Suprapubic skin (tissue), 4 donors: ENCODE results near the gene PIK3CB. TPM values are rescaled to one million over a fixed set of nuclear protein-coding genes. Genes with fewer than 3 reads are reported as not detected.

Experiments used
- DNase-seq, 2 donors: peaks; one replicate each; pipeline ENCODE4 v3.0.0-alpha.2; 2019; ENCODE audit warnings: low spot score in 2 of 2
- H3K27ac ChIP-seq: fragments of 200-600 bp; sonication (generic); one replicate; pipeline ENCODE4 v1.5.1; 2019
- H3K27me3 ChIP-seq: fragments of 200-600 bp; sonication (generic); one replicate; pipeline ENCODE4 v1.5.1; 2019
- H3K36me3 ChIP-seq: fragments of 200-600 bp; sonication (generic); one replicate; pipeline ENCODE4 v1.5.1; 2019
- H3K4me1 ChIP-seq: fragments of 200-600 bp; sonication (generic); one replicate; pipeline ENCODE4 v1.5.1; 2019
- H3K4me3 ChIP-seq: fragments of 200-600 bp; sonication (generic); one replicate; pipeline ENCODE4 v1.5.1; 2019; ENCODE audit warnings: mild to moderate bottlenecking
- H3K9me3 ChIP-seq: fragments of 200-600 bp; sonication (generic); one replicate; pipeline ENCODE4 v1.5.1; 2019
- CTCF ChIP-seq, 2 donors: fragments of 200-600 bp in 1 of 2; fragments of 450-650 bp in 1 of 2; sonication (generic) in 1 of 2; IDR thresholded peaks; one replicate each; pipeline ENCODE4 v1.5.1; 2016 to 2019; ENCODE audit warnings: antibody characterized with exemption in 2 of 2, mild to moderate bottlenecking in 1 of 2, moderate library complexity in 1 of 2
- EP300 ChIP-seq: sonication (generic); formaldehyde crosslinking; IDR thresholded peaks from one replicate; pipeline ENCODE4 v1.6.1; 2017; ENCODE audit warnings: antibody characterized with exemption
- POLR2A ChIP-seq, 2 donors: fragments of 450-650 bp; IDR thresholded peaks; one replicate each; pipeline ENCODE4 v1.6.1; 2017; ENCODE audit warnings: antibody characterized with exemption in 2 of 2, mild to moderate bottlenecking in 2 of 2, moderate library complexity in 2 of 2
- POLR2AphosphoS5 ChIP-seq, 3 donors: sonication (generic); formaldehyde crosslinking; IDR thresholded peaks; one replicate each; pipeline ENCODE4 v1.6.1; 2017; ENCODE audit warnings: antibody characterized with exemption in 3 of 3
- WGBS: methylation state at CpG from one replicate; pipeline ENCODE4 v1.1.5; 2018; 5-methylcytosine and 5-hydroxymethylcytosine counted together
- total RNA-seq, 4 donors: library from RNA; depleted of rRNA; stranded (reverse); fragments of >200 nt; gene quantifications; one replicate each; pipeline ENCODE4 v1.1.0, GENCODE V29; 2016

The PIK3CB gene
- total RNA-seq, 4 donors from 2014 or later, result 47.4 to 66.9 (median 53.2) TPM

DNA sequence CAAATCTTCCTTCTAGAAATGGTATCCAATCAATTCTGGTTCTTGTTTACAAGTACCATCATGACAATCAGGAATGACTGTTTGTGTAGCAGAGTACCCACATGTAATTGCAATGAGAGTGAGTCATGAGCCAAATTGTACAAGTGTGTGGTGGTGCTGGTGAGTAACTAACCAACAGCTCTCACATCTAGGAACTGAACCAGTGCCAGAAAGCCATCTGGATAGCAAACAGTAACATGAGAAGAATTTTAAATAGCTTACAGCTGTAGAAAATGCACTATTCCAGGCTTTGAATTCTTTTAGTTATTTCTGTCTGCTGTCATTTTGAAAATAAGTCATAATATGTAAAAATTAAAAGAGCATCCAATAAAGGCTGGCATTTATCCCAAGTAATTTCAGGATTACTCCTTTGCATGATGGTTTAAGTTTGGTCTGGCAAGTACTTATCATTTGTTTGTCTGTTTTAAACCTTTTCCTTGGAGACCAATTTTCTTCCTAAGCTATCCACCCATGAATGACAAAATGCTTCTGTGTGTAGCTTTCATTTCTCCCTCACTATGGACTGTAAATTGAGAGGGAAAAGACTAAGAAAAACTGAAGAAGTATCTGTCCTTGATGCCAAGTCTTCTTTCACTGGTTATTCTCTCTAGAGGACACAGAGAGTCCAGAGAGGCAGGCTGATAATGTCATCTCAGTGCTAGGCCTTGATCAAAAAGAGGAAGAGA lies 60.0 kb downstream of the PIK3CB start:
- Histone ChIP-seq H3K27ac (peak overlapping the region; percentile 83), H3K27me3 (no peaks in the 10 kb centered on the region), H3K4me1 (peaks cover 27% of the 10 kb centered on the region), H3K4me3 (no peak overlapping the region), H3K36me3 (no peaks in the 10 kb centered on the region), H3K9me3 (no peaks in the 10 kb centered on the region)
- TF ChIP-seq POLR2AphosphoS5 (IDR thresholded peaks at IDR 0.05), result peak in 1 of 3 donors; percentile 12
- no peak for TF ChIP-seq POLR2A (IDR thresholded peaks at IDR 0.05)
- no peak for DNase-seq

GRCh38 chr3:138771585-138771984 lies 63.1 kb downstream of the PIK3CB start:
- Histone ChIP-seq H3K27me3 (no peaks in the 10 kb centered on the region), H3K9me3 (no peaks in the 10 kb centered on the region), H3K36me3 (peaks cover 20% of the 10 kb centered on the region), H3K4me3 (no peak overlapping the region), H3K4me1 (peaks cover 27% of the 10 kb centered on the region), H3K27ac (no peak overlapping the region)
- no peak for TF ChIP-seq POLR2A (IDR thresholded peaks at IDR 0.05)
- TF ChIP-seq CTCF (IDR thresholded peaks at IDR 0.05), result no peak
- no peak for TF ChIP-seq EP300
- no peak for TF ChIP-seq POLR2AphosphoS5 (IDR thresholded peaks at IDR 0.05)
- 90% methylated on average over 2 of the region's 2 CpGs for WGBS
- no peak for DNase-seq

DNA sequence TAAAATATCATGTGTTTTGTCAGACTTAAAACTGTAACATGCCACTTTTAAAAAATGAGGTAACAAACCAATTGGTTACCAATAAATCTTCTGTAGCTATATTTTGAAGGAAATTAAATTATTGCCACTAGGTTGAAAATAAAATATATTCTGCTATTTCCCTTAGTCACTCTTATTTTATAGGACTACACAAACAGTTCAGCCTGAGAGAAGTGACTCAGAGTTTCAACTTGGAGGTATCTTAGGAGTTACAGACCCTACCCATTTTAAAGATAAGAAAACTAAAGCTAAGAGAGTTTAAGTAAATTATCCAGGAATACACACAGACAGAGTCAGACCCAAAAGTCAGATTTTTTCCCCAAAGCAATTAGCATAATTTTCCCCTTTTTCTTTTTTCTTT lies 65.1 kb downstream of the PIK3CB start:
- no peaks in the 10 kb centered on the region for H3K27me3 ChIP-seq
- no peak overlapping the region for H3K27ac ChIP-seq
- DNase-seq, result no peak
- TF ChIP-seq EP300, result no peak
- TF ChIP-seq POLR2AphosphoS5 (IDR thresholded peaks at IDR 0.05), result no peak
- TF ChIP-seq CTCF (IDR thresholded peaks at IDR 0.05), result no peak
- no peak for TF ChIP-seq POLR2A (IDR thresholded peaks at IDR 0.05)
- H3K4me1 ChIP-seq, result peaks cover 9% of the 10 kb centered on the region
- no peaks in the 10 kb centered on the region for H3K9me3 ChIP-seq
- H3K36me3 ChIP-seq, result peaks cover 20% of the 10 kb centered on the region
- H3K4me3 ChIP-seq, result no peak overlapping the region

- no peak overlapping the region for H3K27ac ChIP-seq
- WGBS, result 91% methylated on average over 5 of the region's 5 CpGs
- no peaks in the 10 kb centered on the region for H3K27me3 ChIP-seq
- peaks cover 3% of the 10 kb centered on the region for H3K4me1 ChIP-seq
- no peak for DNase-seq
- no peak for TF ChIP-seq CTCF (IDR thresholded peaks at IDR 0.05)
- TF ChIP-seq POLR2AphosphoS5 (IDR thresholded peaks at IDR 0.05), result no peak
- TF ChIP-seq EP300, result no peak
- TF ChIP-seq POLR2A (IDR thresholded peaks at IDR 0.05), result no peak
- H3K36me3 ChIP-seq, result peaks cover 20% of the 10 kb centered on the region
- H3K9me3 ChIP-seq, result no peaks in the 10 kb centered on the region
- no peak overlapping the region for H3K4me3 ChIP-seq
These were observed 65.8 kb downstream of the PIK3CB start for GRCh38 chr3:138768946-138769345.

DNA sequence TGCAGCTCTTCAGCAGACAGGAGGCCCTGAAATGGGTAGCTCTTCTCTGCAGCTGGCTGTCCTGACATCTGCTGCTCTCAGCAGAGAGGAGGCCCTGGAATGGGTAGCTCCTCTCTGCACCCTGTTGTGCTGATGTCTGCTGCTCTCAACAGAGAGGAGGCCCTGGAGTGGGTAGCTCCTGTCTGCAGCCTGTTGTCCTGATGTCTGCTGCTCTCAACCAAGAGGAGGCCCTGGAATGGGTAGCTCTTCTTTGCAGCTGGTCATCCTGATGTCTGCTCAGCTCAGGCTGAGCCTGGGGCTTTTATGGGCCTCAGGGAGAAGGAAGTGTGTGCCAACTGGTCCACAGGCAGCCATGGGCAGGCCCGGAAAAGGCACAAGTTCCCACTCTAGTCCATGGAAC lies 66.6 kb downstream of the PIK3CB start:
- no peak for DNase-seq
- H3K27ac ChIP-seq, result no peak overlapping the region
- H3K4me3 ChIP-seq, result no peak overlapping the region
- no CpG with 5 or more reads among the region's 1 CpG for WGBS
- H3K36me3 ChIP-seq, result peaks cover 20% of the 10 kb centered on the region
- H3K4me1 ChIP-seq, result no peaks in the 10 kb centered on the region
- H3K27me3 ChIP-seq, result no peaks in the 10 kb centered on the region
- no peak for TF ChIP-seq EP300
- no peak for TF ChIP-seq POLR2AphosphoS5 (IDR thresholded peaks at IDR 0.05)
- TF ChIP-seq POLR2A (IDR thresholded peaks at IDR 0.05), result no peak
- TF ChIP-seq CTCF (IDR thresholded peaks at IDR 0.05), result no peak
- H3K9me3 ChIP-seq, result no peaks in the 10 kb centered on the region
